ENCODE data around the gene RBM6.

DNA sequence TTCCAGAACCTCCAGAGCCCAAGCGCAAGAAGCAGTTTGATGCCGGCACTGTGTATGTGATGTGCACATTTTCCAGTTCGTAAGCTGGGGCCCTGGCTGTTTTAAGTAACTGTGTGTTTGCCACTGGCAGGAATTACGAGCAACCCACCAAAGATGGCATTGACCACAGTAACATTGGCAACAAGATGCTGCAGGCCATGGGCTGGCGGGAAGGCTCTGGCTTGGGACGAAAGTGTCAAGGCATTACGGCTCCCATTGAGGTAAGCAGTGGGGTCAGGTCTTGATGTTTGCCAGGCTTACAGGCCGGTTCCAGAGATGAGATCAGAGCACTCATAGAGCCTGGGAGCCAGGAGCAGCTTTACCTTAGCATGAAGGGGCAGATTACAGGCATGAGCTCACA lies 177.2 kb downstream of the RBM6 start:
- TF ChIP-seq, protein P1, sequence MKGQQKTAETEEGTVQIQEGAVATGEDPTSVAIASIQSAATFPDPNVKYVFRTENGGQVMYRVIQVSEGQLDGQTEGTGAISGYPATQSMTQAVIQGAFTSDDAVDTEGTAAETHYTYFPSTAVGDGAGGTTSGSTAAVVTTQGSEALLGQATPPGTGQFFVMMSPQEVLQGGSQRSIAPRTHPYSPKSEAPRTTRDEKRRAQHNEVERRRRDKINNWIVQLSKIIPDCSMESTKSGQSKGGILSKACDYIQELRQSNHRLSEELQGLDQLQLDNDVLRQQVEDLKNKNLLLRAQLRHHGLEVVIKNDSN (IDR thresholded peaks at IDR 0.05; ENCODE audit: borderline replicate concordance, low read depth), result no peak
- no peak for TF ChIP-seq FOXJ3 (CRISPR knock-in tag; IDR thresholded peaks at IDR 0.05)
- no peak for TF ChIP-seq RAD21 (IDR thresholded peaks at IDR 0.05; ENCODE audit: low read length)
